HG03045 (cell line): ENCODE data around the gene LIFR.

ENCODE experiments used
- ATAC-seq: cut with Tn5 transposase; IDR thresholded peaks from one replicate; pipeline ENCODE4 v1.9.1; 2021; ENCODE audit warnings: mild to moderate bottlenecking, moderate library complexity; ENCODE audit not compliant: unreplicated experiment

LIFR gene

GRCh38 chr5:38551030-38552017, 5.1 kb downstream of the LIFR start:
- ATAC-seq = no peak

GRCh38 chr5:38548064-38548759, 8.2 kb downstream of the LIFR start:
- no peak for ATAC-seq

GRCh38 chr5:38547257-38547656, 9.2 kb downstream of the LIFR start:
- no peak for ATAC-seq

GRCh38 chr5:38546691-38547146, 9.7 kb downstream of the LIFR start:
- no peak for ATAC-seq

GRCh38 chr5:38543886-38544285, 12.6 kb downstream of the LIFR start:
- ATAC-seq = no peak

GRCh38 chr5:38543074-38543473, 13.4 kb downstream of the LIFR start:
- ATAC-seq = no peak

GRCh38 chr5:38541174-38541725, 15.2 kb downstream of the LIFR start:
- ATAC-seq = no peak

GRCh38 chr5:38540314-38540713, 16.1 kb downstream of the LIFR start:
- no peak for ATAC-seq

- ATAC-seq = no peak
These were observed 18.3 kb downstream of the LIFR start for GRCh38 chr5:38538161-38538560.

GRCh38 chr5:38537505-38537904, 18.9 kb downstream of the LIFR start:
- no peak for ATAC-seq

- ATAC-seq = no peak
These were observed 19.5 kb downstream of the LIFR start for GRCh38 chr5:38536968-38537367.

- no peak for ATAC-seq
These were observed 20.6 kb downstream of the LIFR start for GRCh38 chr5:38535845-38536244.

GRCh38 chr5:38535248-38535750, 21.1 kb downstream of the LIFR start:
- no peak for ATAC-seq

- ATAC-seq = no peak
These were observed 22.3 kb downstream of the LIFR start for GRCh38 chr5:38534156-38534453.

- no peak for ATAC-seq
These were observed 22.9 kb downstream of the LIFR start for GRCh38 chr5:38533286-38534155.

- ATAC-seq = no peak
These were observed 24.2 kb downstream of the LIFR start for GRCh38 chr5:38532165-38532669.

GRCh38 chr5:38531518-38531917, 24.9 kb downstream of the LIFR start:
- no peak for ATAC-seq

GRCh38 chr5:38529955-38530646, 26.3 kb downstream of the LIFR start:
- no peak for ATAC-seq

- ATAC-seq = no peak
These were observed 28.2 kb downstream of the LIFR start for GRCh38 chr5:38528162-38528703.

GRCh38 chr5:38527475-38527874, 29.0 kb downstream of the LIFR start:
- no peak for ATAC-seq
